NB4 (cell line): ENCODE data around the gene N4BP2.

Experiments used
- DNase-seq: peaks from one replicate; pipeline ENCODE4 v3.0.0; 2010; ENCODE audit warnings: low read depth
- H3K4me3 ChIP-seq: one replicate; pipeline ENCODE4 v1.5.1; 2011; ENCODE audit warnings: mild to moderate bottlenecking, low read depth, low read length, moderate library complexity
- CTCF ChIP-seq: IDR thresholded peaks from one replicate; pipeline ENCODE4 v1.5.1; 2012; ENCODE audit warnings: low read depth, low read length
- MYC ChIP-seq: IDR thresholded peaks from 2 replicates; pipeline ENCODE4 v1.6.1; 2011; ENCODE audit warnings: low read depth, low read length
- POLR2A ChIP-seq: IDR thresholded peaks from 2 replicates; pipeline ENCODE4 v1.6.1; 2011; ENCODE audit warnings: mild to moderate bottlenecking; ENCODE audit not compliant: insufficient read length; ENCODE audit errors: extremely low read depth
- TF ChIP-seq, protein P1 (sequence below): IDR thresholded peaks from 2 replicates; pipeline ENCODE4 v1.6.1; 2011; ENCODE audit warnings: low read depth, low read length

The N4BP2 gene

DNA sequence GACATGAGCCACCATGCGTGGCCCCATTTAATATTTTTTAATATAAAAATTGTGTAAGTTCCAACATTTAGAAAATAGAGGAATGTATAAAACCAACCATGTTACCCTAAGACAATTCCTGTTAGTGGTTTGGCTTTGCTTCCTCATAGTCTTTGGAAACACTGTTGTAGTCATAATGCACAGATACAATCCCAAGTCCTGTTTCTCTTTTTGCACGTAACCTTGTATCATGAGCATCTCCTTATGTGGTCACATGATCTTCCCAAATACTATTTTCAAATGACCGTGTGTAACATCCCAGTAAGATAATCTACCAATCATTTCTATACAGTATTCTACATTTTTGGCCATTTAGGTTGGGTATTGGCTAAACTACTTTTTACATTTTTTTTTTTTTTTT is 126.3 kb downstream of the N4BP2 start:
- TF ChIP-seq MYC (no peak), CTCF (no peak)
- no peak for DNase-seq
- no peak overlapping the region for H3K4me3 ChIP-seq

- TF ChIP-seq POLR2A: no peak
- TF ChIP-seq CTCF: no peak
- no peak for TF ChIP-seq MYC
- TF ChIP-seq, protein P1, sequence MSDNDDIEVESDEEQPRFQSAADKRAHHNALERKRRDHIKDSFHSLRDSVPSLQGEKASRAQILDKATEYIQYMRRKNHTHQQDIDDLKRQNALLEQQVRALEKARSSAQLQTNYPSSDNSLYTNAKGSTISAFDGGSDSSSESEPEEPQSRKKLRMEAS: no peak
- no peak overlapping the region for H3K4me3 ChIP-seq
- no peak for DNase-seq
Measured at GRCh38 chr4:40183615-40184411, 127.2 kb downstream of the N4BP2 start.

DNA sequence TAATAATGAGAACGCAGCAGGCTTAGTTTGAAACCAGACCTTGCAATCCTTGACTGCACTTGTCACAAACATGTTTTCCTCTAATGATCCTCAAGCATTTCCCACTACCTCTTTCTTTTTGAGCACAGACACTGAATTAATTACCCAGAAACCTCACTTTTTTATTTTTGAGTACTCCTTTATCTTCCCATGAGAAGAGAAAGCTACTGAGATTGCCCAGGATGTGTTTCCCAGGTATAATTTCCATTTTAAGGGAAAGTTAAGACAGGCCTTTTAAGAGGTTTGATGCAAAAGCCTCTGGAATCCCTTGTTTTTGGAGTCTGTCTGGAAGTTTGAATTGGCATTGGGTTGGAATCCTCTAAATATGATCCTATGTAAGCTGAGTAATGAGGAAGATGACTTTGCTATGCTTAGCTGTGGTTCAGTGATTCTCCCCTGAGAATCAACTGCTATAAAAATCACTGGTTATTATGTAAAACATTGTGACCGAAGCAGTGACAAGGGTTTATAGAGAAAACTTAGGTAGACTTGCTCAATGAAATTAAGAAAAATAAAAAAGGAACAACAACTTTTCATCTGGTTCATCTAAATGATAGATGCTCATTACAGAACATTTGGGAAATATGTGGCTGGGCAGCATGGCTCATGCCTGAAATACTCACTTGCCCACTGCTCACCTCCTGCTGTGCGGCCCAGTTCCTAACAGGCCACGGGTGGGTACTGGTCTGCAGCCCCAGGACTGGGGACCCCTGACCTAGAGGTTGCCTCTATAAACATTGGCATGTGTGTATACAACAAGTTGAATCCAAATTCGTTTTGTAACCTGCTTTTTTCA is 129.4 kb downstream of the N4BP2 start:
- TF ChIP-seq, protein P1: no peak
- TF ChIP-seq POLR2A: no peak
- TF ChIP-seq MYC: no peak
- no peak for TF ChIP-seq CTCF
- no peak overlapping the region for H3K4me3 ChIP-seq
- DNase-seq: peak; percentile 81

DNA sequence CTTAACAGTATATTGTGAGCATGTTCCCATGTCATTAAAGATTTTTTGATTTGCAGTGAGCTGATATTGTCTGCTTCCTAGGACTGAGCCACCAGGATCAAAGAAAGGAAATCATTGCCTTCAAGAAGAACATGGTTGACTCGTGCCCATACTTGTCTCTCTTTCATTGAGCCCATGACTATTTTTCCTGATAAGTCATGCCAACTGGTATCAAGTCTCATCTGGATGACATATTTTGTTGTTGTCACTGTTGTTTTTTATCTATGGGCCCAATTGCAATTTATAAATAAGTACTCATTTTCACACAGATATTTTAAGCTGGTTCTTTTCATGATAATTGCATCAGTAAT is 130.0 kb downstream of the N4BP2 start:
- no peak for DNase-seq
- no peak for TF ChIP-seq CTCF
- H3K4me3 ChIP-seq: no peak overlapping the region

DNA sequence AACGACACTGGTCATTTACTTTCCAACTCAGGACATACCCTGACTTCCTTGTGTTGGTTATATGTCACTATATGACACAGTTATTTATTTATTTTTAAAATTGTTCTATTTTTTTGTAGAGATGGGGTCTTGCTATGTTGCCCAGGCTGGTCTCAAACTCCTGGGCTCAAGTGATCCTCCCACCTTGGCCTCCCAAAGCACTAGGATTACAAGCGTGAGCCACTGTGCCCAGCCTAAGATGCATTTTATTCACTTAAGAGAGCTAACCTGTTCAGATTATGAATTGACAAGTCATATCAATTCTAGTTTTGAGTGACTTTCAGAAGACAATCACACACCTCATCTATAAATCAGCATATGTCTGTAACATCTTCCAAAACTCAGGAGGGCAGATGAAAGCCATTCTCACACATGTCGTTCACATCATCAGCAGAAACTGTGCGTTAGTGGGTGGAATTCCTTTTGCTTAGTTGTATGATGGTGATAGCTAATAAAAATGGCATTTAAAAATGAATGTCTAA is 130.8 kb downstream of the N4BP2 start:
- no peak for DNase-seq
- TF ChIP-seq, protein P1: no peak
- no peak for TF ChIP-seq POLR2A
- no peak overlapping the region for H3K4me3 ChIP-seq

- no peak overlapping the region for H3K4me3 ChIP-seq
- TF ChIP-seq, protein P1: no peak
- TF ChIP-seq POLR2A: no peak
- DNase-seq: no peak
Measured at GRCh38 chr4:40190019-40190418, 133.4 kb downstream of the N4BP2 start.

DNA sequence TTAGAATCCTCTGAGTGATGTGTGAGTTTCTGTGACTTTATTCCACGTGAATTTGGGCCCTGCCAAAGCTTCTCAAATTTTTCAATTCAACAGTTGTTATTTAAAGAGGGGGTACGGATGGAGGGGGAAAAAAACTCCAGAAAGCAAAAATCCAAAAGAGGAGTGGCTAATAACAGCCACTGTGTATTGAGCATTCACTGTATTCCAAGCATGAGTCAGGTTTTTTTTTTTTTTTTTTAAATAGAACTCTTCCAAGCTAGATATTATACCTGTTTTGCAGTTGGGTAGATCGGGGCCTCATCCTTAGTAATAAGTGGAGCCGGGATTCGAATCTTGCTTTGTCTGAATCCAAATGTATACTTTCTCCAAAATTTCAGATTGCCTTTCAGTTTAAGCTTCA is 133.8 kb downstream of the N4BP2 start:
- H3K4me3 ChIP-seq: no peak overlapping the region
- no peak for DNase-seq
- TF ChIP-seq, protein P1: no peak
- TF ChIP-seq MYC: no peak
- TF ChIP-seq CTCF: no peak
- no peak for TF ChIP-seq POLR2A
